Hippocampal formation (tissue), 2 donors: ENCODE data around the gene REPS1.

ENCODE experiments used
- DNase-seq, 2 donors: peaks; one replicate each; lab custom pipeline; 2025; lab: John Stamatoyannopoulos, UW

REPS1 gene

DNA sequence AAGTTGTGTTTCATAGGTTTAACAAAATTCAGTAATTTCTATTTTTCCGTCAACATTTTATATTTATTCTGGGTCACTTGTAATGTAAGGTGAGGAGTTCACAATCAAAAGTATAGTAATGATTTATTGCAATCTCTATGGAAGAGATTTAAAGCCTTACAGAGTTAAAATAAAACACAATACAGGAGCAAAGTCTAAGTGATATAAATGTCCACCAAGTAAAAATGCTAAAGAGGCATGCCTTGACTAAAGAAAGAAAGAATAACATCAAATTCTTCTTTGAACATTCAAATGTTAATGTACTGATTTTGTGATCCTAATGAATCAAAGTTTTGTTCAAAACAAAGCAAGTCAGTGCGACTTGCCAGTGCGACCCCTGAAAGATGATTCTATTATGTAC lies 61.5 kb downstream of the REPS1 start:
- no peak for DNase-seq

DNA sequence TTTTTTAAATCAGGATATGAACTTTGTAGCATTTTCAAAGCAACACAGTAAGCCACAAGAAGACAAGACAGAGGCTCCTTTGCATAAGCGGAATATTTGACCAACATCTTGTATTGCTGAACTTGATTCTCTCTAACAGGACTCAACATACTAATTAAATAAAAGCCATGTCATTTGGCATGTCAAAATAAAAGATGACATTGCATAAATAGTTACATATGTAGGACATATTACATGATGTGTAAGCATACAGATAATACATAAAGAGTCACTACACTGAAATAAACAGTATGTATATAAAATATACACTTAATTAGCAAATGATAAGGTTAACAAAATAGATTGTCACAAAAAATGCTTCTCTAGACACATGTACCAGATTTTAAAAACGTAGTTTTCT lies 62.2 kb downstream of the REPS1 start:
- DNase-seq: no peak

DNA sequence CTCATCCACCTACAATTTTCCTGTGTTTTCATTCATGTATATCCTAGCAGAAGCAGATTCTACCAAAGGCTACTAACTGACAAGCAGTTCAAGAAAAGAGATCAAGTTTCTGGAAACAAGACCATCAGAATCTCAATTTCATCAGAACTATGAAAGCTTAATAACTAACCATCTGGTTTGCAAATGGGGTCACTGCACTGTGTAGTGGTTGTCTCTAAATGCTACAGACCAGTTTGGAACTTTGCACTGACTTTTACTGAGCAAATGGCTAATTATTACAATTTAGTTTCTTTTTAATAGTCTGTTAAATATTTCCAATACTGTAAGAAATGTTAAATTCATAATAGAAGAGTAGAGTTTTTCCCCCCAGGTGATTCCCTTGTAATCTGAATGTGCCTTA lies 64.5 kb downstream of the REPS1 start:
- no peak for DNase-seq

DNA sequence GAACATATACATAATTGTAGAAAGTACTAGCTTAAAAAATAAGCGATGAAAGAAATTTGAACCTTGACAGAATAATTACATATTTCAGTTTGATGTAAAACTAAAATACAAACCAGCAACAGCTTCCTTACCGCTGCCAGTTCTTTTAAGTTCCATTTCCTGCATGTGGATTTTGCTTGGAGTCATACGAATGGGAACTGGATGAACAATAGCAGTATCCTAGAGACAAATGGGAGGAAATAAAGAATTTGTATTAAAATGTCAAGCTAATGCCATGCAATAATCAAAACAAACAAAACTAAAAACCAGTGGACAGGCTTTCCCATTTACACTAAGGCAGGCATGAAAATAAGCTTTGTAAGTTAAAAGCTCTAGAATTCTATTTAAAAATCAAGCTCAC lies 67.1 kb downstream of the REPS1 start:
- peak in 1 of 2 donors; percentile 4 for DNase-seq

DNA sequence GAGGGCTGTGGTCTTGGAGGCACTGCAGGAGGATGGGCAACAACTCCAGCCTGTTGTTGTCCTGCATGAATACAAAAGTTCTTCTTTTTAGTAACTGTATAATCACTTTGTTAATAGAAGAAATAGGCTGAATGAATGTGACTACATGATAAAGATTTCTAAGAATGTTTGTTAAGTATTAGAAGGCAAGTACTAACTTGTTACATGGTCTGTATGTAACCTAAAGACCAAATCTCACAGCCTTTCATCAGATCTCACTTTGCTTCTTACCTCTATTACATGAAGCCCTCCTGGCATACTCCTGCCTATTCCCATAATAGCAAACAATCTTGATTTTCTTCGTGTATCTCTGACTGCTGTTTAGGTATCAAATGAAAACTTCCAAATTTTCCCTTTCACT lies 73.4 kb downstream of the REPS1 start:
- DNase-seq: no peak

DNA sequence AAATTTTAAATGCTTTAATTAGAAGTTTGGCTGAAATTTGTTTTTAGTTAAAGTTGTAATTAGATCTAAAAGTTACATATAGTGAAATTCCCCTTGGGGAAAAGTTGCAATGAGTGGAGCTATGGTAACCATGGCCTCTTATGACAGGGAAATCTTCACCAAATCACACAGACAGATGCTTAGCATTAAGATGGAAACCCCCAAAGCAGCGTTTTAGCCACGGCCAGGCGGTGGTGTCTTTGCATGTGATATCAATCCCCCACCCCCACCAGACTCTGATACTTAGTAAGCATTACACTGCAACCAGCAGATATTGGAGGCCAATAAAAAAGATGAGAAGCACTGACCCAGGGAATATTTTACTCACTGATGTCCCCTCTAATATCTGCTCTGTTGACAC lies 75.7 kb downstream of the REPS1 start:
- no peak for DNase-seq

DNA sequence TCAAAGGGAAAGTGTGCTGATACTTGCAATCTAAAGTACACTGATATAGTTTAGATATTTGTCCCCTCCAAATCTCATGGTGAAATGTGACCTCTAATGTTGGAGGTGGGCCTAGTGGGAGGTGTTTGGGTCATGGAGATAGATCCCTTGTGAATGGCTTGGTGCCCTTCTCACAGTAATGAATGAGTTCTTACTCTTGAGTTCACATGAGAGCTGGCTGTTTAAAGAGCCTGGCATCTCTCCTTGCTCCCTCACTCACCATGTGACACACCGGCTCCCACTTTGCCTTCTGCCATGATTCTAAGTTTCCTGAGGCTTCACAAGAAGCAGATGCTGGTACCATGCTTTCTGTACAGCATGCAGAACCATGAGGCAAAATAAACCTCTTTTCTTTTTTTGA lies 78.1 kb downstream of the REPS1 start:
- DNase-seq: no peak

DNA sequence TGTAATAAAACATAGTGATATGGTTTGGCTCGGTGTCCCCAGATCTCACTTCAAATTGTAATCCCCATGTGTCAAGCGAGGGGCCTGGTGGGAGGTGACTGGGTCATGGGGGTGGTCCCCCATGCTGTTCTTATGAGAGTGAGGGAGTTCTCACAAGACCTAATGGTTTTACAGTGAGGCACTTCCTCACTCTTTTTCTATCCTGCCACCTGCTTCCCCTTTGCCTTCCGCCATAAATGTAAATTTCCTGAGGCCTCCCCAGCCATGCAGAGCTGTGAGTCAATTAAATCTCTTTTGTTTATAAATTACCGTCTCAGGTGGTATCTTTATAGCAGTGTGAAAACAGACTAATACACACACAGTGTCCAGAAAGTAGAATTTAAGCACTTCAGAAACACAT lies 78.5 kb downstream of the REPS1 start:
- no peak for DNase-seq

DNA sequence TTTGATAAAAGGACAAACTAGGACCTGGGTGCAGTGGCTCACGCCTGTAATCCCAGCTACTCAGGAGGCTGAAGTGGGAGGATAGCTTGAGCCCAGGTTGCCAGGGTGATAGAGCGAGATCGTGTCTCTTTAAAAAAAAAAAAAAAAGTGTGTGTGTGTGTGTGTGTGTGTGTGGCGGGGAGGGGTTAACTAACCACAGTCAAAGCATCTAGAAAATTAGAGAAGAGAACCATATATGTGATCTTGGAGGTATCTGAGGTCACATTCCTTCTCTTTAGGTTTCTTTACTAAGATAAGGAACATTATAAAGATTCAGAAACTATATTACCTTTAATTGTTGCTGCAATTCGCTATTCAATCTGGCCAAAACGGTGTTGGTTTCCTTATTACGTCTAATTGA lies 80.9 kb downstream of the REPS1 start:
- no peak for DNase-seq

DNA sequence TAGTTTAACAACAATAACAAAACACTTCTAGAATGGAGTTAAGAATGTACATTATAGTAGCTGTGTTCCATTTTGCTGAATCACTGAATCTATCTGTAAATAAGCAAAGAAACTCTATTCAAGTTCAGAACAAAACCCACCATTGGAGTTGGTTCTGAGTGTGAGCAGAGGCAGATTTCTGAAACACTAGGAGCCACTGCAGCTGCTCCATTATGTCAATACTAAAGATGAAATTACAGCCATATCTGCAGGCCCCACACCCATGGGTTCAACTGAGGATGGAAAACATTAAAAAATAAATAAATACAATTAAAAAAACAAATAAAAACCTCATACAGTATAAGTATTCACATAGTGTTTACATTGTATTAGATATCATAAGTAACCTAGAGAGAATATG lies 91.0 kb downstream of the REPS1 start:
- no peak for DNase-seq

DNA sequence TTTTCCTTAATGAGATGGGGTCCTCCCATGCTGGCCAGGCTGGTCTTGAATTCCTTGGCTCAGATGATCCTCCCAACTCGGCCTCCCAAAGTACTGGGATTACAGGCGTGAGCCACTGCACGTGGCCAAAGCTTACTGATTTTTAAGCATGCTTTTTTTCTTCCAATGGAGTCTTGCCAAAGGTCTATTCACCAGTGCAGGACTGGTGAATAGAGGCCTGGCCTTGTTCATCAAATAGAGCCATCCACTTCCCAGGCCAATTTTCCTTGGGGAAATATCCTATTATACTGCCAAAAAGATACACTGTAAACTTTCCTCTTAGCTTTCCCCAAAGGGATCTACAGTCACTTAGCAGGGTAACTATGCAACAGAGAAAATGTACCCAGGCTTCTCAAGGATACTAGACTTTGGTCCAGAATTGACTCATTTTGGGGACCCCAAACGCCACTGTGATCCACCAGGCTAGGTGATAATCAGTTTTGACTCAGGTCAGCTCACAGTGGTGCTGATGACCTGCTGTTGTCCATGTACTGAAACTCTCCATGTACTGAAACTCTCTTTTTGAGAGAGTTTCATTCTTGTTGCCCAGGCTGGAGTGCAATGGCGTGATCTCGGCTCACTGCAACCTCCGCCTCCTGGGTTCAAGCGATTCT lies 91.8 kb downstream of the REPS1 start:
- DNase-seq: no peak

DNA sequence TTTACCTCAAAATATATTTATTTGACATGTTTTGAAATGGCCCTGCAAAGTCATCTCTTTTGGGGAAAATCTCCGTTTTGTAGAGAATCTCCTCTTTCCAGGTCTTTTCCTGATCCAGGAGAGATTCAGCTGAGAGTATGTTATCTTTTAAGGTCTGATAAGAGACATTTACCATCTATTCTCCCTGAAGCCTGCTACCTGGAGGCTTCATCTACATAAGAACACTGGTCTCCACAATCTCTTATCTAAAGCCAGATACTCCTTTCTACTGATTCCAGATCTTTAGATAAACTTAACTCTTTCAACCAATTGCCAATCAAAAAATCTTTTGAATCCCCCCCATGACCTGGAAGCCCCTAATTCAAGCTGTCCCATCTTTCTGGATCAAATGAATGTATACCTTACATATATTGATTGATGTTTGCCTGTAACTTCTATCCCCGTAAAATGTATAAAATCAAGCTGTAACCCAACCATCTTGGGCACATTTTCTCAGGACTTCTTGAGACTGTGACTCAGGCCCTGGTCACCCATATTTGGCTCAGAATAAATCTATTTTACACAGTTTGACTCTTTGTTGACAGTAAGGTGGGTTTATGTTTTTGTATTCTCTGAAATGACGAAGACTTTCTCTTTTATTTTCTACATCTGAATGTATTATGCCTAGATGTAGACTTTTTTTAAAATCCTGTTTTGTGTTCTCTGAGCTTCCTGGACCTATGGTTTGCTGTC lies 96.6 kb downstream of the REPS1 start:
- no peak for DNase-seq

DNA sequence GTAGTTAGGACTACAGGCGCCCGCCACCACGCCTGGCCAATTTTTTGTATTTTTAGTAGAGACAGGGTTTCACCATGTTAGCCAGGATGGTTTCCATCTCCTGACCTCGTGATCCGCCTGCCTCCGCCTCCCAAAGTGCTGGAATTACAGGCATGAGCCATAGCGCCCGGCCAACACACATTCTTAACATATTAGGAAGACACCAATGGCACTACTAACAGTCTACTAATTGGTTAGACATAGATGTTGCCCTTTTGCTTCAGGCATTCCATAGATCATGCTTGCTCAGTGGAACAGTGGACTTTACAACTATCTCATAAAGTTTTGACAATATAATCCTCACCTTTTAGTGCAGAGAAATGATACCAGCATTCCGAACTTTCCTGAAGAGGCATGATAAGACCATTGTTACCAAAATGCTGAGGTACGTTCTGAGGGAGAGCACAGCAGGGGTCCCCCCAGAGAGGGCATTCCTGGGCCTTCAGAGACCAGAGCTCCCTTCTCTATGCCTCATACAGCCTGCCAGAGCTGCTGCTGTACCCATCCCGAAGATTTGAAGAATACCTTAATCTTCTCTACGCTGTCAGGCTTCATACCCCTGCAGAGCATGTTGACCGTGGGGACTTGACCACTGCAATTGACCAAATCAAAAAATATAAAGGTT lies 102.8 kb downstream of the REPS1 start:
- no peak for DNase-seq

DNA sequence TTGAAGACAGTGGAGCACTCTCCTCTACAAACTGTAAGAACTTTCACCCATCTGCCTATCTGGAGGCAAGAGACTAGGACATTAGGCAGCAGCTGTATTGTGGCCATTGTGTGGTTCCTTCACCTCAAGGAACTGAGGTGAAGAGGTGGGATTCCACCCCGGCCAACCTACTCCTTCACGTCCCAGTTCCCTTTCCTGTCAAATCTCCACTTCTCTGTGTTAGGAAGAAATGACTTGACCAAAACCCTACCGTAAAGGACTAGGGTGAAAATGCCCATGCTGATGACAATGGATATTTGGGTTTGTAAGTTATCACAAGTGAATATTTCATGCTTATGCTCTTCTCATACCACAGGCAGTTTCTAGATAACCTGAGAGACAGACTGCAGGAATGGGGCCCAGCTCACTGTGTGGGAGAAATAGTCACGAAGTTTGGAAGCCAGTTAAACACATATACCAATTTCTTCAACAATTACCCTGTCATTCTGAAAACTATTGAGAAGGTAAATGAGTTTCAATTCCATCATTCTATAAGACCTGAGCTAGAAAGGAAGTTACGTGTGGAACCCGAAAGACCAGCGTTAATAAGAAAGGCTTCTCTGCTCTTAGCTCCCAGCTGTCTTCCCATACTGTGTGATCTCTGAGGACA lies 105.6 kb downstream of the REPS1 start:
- no peak for DNase-seq

DNA sequence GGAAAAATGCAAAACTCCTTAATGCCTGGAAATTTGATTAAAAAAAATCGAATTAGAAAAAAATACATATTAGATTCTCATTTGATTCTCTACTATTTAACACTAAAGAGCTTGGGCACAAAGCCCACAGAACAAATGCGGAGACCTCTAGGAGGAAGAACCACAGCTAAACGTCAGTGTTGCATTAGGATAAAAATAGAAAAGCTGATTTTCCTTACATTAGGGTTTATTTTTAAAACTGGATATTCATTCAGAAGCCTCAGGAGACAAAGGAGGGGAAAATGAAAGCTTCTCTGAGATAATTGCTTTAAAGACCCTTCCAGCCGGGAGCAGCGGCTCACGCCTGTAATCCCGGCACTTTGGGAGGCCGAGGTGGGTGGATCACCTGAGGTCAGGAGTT lies 114.9 kb downstream of the REPS1 start:
- DNase-seq: no peak

DNA sequence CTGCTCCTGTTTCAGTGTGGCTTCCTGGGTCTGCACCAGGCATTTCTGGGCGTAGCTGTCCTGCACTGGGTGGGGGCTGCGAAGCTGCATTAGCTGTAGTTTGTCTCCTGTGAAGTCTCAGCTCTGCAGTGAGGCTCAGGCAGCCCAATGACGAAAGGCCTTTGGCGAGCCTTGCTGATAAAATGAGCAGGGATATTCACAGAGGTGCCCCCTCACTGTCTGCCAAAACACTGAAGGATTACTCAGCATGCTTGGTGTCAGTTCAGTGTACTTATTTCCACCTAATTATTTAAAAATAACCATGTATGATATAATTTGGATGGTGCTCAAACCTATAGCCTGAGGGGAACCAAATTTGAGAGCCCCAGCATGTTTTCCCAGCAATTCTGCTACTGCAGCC lies 118.7 kb downstream of the REPS1 start:
- no peak for DNase-seq

DNA sequence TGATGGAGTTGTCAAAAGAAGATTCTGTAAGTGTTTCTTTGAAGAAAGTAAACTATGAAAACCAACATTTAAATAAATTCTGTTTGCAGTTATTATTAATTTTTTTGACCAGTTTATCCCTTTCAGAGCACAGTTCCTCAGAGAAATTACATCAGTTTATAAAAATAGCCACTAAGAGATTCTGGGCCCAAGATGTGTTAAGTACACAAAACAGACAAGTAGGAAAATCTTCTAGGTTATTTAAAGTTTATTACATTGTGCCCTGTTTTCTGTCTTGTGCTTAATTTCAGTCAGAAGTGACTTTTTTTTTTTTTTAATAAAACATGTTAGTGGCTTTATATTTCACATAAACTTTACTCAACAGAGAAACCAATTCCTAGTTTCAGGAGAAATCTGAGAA lies 119.9 kb downstream of the REPS1 start:
- DNase-seq: no peak

DNA sequence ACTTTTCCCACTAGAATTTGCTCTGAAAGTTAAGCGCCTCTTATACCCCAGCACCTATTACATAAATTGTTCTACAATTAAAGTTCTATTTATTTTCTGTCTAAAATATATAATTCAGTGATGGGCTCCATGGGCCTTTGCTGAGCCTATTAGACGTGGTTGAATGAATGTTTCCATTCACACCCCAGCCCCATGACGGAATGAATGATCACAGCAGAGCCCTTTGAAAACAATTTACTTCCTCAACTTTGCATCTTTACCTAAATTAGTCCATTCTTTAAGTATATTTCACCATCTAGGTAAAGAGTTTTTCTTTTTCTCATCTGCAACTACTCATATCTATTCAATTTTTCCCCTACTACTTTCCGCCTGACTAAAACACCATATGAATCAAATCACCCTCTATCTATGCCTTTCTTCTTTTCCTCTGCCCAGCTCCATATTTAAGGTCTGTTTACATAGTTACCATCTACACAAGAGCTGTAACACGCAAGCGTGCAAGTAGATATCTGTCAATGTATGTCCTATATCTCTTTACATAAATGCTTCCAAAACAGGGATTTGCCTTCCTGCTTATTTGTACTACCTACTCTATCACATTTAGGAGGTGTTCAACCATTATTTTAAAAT lies 122.5 kb downstream of the REPS1 start:
- DNase-seq: no peak

DNA sequence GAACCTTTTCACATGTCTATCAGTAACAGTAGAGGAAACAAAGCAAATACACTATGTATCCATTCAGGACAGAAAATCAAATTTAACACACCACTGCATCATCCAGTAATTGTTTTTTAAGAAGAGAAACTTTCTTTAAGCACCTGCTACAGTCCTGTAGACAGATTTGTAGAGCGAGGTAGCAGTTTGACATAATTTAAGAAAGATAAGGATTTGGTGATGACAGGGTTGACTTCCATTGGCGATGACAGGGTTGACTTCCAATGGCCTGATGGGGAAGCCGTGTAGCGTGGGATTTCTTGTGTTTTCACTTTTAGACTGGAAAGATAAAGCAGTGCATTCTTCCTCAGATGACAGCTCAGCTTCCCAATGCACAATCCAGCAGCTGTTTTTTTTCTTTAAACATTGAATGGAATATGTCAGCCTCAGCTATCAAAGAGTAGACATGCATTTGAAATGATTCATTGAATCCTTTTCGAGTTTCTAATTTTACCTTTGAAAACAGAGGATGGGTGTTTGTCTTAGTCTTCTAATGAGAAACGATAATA lies 123.6 kb downstream of the REPS1 start:
- DNase-seq: no peak

DNA sequence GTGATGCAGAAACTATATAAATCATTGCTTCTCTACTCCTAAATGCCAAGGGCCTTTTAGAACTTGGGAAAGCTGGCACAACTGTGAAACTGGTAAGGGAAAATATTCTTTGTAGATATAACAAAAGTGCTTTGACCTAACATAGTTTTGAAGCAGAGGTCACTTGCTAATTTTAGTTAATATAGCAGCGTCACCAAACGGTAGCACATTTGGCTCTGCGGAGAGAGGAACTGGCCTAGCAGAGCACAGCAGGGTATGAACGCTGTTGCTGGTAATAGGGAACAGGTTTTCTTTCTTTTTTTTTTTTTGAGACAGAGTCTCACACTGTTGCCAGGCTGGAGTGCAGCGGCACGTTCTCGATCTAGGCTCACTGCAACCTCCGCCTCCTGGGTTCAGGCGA lies 124.7 kb downstream of the REPS1 start:
- DNase-seq: no peak

DNA sequence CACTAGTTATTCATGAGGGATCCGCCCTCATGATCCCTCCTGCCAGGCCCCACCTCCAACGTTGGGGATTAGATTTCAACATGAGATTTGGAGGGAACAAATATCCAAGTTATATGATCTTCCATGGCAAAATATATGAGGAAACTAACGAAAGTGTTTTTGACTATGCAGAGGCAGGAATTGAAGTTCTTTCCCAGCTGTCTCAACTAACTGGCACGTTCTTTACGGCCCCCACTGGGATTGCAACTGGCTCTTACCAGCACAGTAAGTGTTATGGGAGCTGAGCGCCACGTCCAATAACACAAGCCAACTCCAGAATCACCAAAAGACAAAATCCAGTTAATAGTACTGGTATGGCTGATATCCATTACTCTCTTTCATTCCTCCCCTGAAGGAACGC lies 125.6 kb downstream of the REPS1 start:
- DNase-seq: no peak

DNA sequence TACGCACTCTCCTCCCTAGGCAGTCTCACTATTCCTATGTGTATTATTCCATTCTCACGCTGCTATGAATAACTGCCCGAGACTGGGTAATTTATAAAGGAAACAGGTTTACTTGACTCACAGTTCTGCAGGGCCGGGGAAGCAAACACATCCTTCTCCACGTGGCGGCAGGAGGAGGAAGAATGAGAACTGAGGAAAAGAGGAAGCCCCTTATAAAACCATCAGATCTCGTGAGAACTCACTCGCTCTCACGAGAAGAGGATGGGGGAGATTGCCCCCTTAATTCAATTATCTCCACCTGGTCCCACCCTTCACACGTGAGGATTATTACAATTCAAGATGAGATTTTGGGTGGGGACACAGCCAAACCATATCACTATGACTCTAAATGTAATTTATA lies 130.3 kb downstream of the REPS1 start:
- no peak for DNase-seq
